ENCODE measurements around the gene RNF8.

RNF8 gene

DNA sequence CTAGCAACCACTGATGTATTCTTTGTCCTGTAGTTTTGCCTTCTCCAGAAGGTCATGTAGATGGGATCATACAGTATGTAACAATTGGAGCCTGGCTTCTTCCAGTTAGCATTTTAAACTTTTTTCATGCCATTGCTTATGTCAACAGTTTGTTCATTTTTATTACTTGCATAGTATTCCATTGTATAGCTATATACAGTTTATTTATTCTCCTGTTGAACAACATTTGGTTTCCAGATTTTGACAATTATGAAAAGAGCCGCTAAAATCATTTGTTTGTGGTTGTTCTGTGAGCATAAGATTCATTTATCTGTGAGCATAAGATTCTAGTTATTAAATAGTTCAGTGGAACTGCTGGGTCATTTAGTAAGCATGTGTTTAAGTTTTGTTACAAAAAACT is 55.7 kb downstream of the RNF8 start:
- TF ChIP-seq, protein P1, sequence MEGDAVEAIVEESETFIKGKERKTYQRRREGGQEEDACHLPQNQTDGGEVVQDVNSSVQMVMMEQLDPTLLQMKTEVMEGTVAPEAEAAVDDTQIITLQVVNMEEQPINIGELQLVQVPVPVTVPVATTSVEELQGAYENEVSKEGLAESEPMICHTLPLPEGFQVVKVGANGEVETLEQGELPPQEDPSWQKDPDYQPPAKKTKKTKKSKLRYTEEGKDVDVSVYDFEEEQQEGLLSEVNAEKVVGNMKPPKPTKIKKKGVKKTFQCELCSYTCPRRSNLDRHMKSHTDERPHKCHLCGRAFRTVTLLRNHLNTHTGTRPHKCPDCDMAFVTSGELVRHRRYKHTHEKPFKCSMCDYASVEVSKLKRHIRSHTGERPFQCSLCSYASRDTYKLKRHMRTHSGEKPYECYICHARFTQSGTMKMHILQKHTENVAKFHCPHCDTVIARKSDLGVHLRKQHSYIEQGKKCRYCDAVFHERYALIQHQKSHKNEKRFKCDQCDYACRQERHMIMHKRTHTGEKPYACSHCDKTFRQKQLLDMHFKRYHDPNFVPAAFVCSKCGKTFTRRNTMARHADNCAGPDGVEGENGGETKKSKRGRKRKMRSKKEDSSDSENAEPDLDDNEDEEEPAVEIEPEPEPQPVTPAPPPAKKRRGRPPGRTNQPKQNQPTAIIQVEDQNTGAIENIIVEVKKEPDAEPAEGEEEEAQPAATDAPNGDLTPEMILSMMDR (IDR thresholded peaks at IDR 0.05; ENCODE audit: insufficient read depth, low read length, missing control alignments), result no peak
- no peak for DNase-seq (ENCODE audit: low read depth, low spot score)
- no peak overlapping the region for H3K4me3 ChIP-seq (ENCODE audit: low read depth, low read length)
- POLR2A ChIA-PET, result no interaction called here
- CTCF ChIA-PET, result no interaction called here

DNA sequence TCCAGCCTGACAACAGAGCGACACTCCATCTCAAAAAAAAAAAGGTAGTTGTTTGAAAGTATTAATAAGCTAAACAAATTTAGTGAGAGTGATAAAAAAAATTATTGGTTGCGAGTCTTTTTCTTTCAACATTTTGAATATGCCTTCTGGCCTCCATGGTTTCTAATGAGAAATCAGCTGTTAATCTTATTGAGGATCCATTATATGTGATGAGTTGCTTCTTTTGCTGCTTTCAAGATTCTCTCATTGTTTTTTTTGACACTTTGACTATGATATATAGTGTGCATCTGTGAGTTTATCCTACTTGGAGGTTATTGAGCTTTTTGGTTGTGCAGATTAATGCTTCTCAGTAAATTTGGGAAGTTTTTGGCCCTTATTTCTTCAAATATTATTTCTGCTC is 63.6 kb downstream of the RNF8 start:
- TF ChIP-seq, protein P1 (IDR thresholded peaks at IDR 0.05; ENCODE audit: insufficient read depth, low read length, missing control alignments), result no peak
- POLR2A ChIA-PET, result no interaction called here
- no peak overlapping the region for H3K4me3 ChIP-seq (ENCODE audit: low read depth, low read length)
- no peak for DNase-seq (ENCODE audit: low read depth, low spot score)
- CTCF ChIA-PET, result no interaction called here

DNA sequence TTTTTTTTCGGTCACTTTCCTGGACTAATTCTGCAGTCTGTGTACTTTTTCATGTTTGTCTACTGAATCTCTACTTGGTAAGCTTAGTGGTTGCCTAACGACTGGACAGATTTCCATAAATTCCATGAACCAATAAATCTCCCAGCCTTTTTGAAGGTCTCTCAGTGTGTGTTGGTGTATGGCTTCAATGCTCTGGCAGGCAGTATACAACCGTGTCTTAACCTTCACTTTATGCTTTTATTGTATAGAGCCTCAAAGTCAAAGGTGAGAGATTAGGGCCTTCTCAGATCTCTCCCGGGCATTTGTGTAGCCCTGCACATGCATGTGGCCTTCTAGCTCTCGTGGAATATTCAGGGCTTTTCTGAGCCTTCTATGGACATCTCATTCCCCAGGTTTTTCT is 64.9 kb downstream of the RNF8 start:
- no peak for DNase-seq (ENCODE audit: low read depth, low spot score)
- ChIA-PET POLR2A (no interaction called here), CTCF (interaction anchor here (1.4 kb wide), 1 partner anchor 19 kb away, joined by 3 read pairs; no protein-coding TSS in a partner anchor)
- TF ChIP-seq, protein P1 (IDR thresholded peaks at IDR 0.05; ENCODE audit: insufficient read depth, low read length, missing control alignments), result no peak
- H3K4me3 ChIP-seq (ENCODE audit: low read depth, low read length), result no peak overlapping the region

DNA sequence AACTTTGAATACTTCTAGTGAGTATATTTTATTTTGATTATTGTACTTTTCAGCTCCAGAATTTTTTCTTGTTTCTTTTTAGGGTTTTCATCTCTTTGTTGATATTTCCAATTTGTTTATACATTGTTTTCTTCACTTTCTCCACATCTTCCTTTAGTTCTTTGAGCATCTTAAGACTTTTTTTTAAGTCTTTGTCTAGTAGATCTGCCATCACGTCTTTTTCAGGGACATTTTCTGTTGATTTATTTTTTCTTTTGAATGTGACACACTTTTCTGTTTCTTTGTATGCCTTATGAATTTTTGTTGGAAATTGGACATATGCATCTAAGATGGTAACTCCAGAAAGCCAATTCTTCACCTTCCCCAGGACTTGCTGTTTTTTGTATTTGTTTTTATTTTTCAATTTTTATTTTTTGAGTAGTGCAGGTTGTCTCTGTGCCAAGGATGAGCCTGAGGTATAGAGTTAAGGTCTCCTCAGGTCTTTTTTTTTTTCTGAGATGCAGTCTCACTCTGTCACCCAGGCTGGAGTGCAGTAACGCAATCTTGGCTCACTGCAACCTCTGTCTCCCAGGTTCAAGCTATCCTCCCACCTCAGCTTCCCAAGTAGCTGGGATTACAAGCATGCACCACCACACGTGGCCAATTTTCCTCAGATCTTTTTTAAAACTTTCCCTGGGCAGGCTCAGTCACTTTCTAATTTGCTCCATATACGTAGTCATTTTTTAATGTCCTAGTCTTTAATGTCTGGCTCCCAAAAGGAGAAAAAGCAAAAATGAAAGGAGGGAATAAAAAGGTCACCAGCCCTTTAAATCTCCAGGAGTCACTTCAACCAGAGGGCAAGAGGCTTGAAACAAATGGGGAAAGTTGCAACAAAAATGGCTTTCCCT is 72.5 kb downstream of the RNF8 start:
- no peak for DNase-seq (ENCODE audit: low read depth, low spot score)
- ChIA-PET POLR2A (no interaction called here), CTCF (no interaction called here)

DNA sequence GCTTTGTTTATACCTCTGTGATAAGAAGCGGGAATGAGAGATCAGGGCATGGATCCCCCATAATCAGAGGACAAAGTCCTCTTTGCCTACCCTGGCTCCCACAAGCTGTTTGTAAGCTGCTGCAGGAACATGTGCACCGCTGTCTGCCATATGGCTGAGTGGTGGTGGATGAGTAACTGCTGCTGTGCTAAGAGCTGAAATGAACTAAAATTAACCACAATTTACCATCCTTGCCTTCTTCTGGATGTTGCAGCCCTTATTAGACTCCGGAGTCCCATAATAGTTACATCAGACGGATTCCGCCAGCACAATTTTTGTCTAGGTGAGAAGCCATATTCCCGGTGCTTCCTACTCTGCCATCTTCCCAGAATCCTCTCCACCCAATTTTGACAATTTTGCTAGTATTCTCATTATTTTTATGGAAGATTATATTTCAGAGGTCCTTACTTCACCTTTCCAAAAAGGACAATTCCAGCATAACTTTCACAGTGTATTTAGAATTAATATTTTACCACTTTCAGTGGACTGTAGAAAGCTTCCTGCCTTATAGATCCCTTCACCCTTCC is 73.2 kb downstream of the RNF8 start:
- no peak for DNase-seq (ENCODE audit: low read depth, low spot score)
- ChIA-PET CTCF (no interaction called here), POLR2A (no interaction called here)
- H3K4me3 ChIP-seq (ENCODE audit: low read depth, low read length), result no peak overlapping the region
- TF ChIP-seq, protein P1 (IDR thresholded peaks at IDR 0.05; ENCODE audit: insufficient read depth, low read length, missing control alignments), result no peak

More for the DNA sequence above, 72.5 kb downstream of the RNF8 start:
- TF ChIP-seq, protein P1 (IDR thresholded peaks at IDR 0.05; ENCODE audit: insufficient read depth, low read length, missing control alignments), result no peak
- no peak overlapping the region for H3K4me3 ChIP-seq (ENCODE audit: low read depth, low read length)

DNA sequence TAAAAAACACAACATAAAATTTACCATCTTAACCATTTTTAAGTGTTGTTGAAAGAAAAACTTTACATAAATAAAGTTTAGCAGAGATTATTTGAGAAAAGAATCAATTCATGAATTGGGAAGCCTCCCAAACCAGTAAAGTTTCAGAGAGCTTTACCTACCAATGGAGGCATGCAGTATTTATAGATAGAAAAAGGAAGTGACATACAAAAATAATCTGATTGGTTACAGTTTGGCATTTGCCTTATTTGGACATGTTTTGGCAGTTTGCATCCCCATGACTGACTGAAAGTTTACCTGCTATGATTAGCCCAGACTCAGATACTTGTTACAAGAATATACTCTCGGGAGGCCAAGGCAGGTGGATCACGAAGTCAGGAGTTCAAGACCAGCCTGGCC is 75.6 kb downstream of the RNF8 start:
- TF ChIP-seq, protein P1 (IDR thresholded peaks at IDR 0.05; ENCODE audit: insufficient read depth, low read length, missing control alignments), result no peak
- CTCF ChIA-PET, result no interaction called here
- no peak overlapping the region for H3K4me3 ChIP-seq (ENCODE audit: low read depth, low read length)
- POLR2A ChIA-PET, result no interaction called here
- DNase-seq (ENCODE audit: low read depth, low spot score), result no peak
